NCI-H510A (cell line): ENCODE measurements around the gene PLCB2.
A peak's percentile ranks its signal among the peaks of the same experiment; 100 is the strongest.

ENCODE experiments used
- DNase-seq: peaks from one replicate; lab custom pipeline; 2025; lab: John Stamatoyannopoulos, UW

PLCB2 gene

DNA sequence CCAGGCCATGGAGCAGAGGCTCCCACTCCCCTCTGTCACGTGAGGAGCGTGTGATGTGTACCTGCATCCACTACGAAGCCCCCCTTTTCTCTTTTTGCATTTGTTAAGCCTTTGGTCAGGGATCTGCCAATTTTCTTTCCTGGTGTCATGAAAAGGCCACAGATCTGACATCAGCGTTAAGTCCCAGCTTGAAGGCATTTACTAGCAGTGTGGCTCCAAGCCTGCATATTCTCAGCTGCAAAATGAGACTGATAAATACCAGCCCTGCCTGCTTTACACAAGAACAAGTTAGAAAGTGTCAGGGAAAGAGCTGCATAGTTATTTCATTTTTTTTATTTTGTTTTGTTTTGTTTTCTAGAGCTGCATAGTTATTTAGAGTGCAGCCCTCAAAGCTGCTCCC, 22.6 kb downstream of the PLCB2 start:
- DNase-seq = no peak

DNA sequence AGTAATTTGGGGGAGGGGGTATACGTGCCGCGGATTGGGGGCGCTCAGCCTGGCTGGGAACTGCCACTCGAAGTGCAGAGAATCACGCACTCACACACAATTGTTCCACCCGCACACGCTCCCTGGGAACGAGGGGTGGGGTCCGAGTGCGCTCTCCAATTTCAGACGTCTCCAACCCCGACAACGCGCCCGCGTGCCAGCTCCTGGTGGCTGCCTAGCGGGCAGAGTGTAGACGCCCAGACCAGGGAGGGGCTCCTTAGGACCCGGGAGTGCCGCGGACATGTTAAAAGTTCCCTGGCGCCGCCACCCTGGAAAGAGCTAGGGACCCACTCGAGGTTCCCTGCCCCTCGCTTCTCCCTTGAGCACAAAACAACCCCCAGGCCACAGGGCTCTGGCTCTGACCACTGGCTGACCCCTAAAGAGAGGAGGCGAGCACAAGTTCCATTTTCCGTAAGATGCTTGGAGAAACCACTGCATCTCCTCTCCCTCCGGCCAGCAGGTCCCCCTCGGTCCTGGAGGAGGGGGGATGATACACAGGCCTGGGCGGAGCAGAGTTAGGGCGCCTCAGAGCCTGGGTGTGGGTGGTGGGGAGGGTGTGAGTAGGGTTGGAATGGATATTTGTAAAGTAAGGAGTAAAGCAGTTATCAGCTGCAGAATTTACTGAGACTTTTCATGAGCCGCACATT, 24.0 kb downstream of the PLCB2 start:
- DNase-seq = no peak

DNA sequence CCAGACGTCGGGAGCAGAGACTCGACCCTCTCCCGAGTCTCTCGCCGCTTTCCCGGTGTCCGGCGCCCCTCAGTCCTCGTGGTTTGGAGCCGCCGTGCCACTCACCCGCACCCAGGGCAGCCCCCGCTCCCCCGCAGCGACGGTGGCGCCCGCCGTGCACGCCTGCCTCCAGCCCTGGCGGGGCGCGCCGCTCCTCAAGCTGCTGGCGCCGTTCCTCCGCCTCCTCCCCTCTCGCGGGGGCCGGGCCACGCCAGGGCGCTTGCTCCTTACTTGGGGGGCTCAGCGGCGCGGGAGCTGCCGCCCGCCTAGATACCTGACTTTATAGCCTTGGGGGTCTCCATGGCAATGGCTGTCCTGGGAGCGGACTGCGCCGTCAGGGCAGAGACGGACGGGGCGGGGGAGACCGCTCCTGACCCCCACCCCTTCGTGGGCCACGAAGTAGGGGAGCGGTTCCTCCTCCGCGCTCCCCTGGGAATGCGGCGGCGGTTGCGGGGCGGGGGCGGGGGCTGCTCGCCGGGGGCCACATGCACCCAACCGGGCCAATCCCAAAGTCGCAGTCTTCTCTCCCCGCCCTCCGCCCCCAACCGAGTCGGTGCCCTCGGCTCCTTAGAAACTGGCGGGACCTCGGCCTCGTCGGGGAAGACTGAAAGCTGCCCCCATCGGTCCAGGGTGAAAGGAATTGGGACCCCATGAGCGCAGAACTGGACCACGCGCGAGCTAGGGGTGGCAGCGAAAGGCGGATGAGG, 24.7 kb downstream of the PLCB2 start, which contains the start of gene ANKRD63:
Gene ANKRD63 (minus strand): TSS at position 196 of the 746 bp plus-strand sequence. CDS start 478 bp downstream, outside the sequence.
- no peak for DNase-seq

DNA sequence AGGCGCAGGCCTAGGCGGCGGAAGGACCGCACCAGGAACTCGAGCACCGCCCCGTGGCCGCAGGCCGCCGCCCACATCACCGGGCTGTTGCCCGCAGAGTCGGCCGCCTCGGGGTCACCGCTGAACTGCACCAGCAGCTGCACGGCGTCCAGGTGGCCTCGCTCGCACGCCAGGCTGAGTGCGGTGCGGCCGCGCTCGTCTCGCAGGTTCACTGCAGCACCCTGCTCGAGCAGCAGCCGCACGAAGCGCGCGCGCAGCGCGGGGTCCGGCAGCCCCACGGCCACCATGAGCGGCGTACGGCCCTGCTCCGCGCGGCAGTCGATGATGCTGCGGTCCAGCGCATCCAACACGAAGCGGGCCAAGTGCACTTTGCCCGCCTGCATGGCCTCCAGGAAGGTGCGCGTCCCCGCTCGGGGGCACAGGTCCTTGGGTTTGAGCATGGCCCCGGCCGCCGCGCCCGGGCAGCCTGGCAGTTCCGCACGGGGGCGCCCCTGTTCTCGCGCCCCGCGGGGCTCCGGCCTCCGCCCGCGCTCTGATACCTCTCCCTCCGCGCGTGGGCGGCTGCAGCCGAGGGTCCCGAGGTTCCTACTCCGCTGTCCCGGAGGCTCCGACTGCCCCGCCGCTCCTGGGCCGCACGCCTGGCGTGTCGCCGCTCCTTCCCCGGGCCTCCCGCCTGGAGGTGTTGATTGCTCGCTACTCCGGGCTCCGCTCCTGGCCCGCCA, 25.4 kb downstream of the PLCB2 start:
- DNase-seq = peak; percentile 30

DNA sequence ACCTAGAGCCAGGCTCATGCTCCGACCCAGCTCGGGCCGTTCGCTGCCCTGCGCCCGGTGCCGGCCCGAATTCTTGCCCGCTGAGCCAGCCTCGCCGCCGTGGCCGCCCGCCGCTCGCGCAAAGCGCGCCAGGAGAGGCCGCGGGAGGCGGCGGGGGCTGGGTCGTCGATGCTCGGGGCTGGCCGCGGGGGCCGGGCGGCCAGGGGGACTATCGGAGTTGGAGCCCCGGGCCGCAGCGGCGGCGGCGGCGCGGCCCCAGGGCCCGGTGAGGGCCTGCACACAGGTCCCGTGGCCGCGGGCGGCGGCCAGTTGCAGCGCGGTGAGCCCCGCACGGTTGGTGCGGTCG, 26.0 kb downstream of the PLCB2 start:
- DNase-seq = no peak

DNA sequence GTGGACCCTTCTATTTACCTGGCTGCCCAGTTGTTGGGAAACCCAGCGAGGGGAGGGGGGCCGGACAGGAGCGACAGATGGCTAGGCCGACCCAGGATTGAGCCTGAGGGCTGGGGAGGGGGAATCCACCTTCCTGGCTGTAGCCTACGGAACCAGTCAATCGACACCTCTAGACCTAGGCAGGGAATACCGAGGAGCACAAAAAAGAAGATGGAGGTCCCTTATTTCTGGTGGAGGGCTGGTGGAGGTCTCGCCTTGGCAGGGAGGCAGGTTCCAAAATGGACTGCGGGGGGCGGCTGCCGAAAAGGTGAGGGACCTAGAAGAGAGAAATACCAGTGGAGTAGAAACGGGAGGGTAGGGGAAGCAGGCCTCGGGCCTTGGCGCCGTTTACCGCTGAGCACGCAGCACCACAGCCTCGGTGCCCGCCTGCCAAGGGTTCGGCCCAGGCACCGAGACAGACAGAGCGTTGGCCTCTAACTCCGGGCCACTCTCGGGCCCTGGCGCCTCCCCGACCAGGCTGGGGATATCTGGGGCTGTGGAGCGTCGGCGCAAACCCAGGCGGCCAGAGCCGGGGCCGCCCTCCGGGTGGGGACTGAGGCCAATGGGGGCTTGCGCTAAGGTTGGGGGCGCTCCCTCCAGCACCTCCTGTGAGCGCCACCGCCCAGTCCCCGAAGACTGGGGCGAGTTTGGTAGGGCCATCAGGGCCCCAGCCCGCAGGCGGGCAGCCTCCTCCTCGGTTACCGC, 26.5 kb downstream of the PLCB2 start:
- DNase-seq = no peak

DNA sequence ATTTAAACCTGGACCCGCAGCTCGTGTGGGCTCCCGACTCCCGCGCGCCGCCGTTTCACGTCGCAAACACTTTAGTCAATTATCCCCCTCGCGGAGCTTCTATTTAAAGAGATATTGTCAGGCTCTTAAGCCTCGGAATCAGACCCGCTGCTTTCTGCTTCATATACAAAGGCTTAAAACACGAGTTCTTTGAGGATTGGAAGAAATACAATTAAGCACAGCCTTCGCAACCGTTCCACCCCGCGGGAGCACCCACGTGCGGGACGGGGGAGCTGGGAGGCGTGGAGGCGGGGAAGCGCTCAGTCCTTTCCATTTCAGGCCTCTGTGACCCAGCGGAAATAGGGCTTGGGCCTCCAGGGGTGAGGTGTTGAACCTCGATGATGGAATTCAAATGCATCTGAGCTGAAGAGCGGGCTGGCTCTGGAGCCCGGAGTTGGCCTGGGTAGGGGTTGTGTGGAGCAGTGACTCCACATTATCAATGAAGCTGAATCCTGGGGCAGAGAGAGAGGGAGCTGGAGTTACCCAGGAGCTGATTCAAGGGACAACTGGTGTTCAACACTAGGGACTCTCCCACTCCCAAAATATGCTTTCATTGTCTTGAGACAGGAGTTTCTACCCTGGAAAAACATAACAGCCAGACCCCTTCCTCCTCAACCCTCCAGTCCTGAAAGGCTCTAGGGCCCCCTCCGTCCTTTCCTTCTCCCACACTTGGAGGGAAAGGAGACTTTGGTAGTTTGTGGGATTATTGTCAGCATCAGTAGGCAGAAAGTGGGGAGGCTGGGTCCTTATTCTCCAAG, 27.3 kb downstream of the PLCB2 start:
- no peak for DNase-seq

DNA sequence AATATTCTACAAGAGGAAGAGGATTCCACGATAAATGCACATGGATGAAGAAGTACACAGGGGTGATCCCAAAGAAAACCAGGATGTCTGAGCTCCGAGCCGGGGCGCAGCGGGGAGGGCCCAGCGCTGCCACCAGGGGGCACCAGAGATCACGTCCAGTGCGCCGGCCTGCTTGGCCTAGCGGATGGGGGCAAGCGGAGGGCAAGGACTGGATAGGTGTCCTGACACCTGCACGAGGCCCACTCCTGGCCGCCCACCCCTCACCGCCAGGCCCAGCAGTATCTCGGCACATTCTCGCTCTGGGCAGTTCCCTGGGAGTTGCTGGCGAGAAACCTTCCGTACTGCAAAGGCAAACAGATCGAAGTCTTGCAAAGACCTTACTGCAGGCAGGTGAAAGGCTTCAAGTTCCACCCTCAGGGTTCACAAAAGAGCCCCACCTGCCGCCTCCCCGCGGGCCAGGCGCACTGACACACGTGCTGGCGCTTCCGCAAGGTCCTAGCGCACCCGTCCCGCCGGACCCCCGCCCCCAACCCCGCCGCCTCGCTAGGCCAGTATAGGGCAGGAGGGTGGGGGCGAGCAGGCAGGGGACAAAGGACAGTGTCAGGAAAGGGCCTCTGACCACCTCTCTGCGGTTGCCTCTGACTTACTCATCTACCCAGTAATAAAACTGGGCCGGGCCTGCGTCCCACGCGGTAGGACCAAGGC, 28.1 kb downstream of the PLCB2 start:
- DNase-seq = no peak

DNA sequence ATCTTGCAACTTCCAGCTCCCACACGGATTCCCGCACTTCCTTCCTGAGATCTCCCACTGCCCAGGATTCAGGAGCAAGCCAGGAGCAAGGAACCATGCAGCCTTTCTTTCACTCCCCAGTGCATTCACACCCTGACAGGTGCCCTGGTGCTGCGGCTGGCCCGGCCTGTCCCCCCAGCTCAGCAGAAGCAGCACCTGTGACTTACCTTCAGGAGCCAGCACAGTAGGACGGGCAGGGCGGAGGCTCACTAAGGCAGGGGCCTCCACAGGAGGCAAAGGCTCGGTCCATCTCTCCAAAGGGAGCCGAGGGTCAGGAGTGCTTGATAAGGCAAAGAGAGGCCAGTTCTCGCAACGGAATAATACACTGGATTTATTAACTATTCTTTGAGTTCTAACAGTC, 29.7 kb downstream of the PLCB2 start:
- no peak for DNase-seq

DNA sequence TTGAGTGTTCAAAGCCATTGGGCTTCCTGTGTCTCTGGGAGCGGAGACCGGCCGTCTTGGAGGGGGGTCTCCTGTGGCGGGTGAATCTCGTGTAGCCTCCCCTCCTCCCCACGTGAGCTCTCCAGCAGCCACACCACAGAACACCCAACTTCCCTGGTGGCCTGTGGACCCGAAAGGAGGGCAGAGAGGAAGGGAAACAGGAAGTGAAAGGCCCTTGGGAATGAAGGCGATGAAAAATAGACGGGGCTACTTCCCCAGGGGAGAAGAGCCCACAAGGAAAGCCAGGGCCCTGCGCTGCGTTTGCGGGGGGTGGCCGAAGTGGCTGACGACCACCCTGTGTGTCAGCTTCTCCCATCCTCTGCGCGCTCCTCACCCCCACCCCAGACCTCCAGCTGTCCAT, 30.3 kb downstream of the PLCB2 start:
- no peak for DNase-seq

DNA sequence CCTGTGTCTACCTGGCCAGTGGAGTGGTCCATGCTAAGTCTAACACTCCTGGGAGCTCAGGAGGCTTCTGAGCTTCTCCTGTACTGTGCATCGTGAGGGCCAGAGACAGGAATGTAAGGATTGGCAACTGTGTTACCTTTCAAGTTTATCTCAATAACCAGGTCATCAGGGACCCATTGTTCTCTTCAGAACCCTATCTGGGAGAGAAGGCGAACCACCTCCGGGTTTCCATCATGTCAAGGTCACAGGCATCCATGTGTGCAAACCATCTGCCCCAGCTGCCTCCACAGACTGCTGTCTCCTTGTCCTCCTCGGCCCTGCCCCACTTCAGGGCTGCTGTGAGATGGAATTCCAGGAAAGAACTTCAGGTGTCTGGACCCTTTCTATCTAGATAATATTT, 30.8 kb downstream of the PLCB2 start:
- no peak for DNase-seq

DNA sequence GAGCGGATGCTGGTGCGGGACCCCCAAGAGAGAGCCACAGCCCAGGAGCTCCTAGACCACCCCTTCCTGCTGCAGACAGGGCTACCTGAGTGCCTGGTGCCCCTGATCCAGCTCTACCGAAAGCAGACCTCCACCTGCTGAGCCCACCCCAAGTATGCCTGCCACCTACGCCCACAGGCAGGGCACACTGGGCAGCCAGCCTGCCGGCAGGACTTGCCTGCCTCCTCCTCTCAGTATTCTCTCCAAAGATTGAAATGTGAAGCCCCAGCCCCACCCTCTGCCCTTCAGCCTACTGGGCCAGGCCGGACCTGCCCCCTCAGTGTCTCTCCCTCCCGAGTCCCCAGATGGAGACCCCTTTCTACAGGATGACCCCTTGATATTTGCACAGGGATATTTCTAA, 31.8 kb downstream of the PLCB2 start:
- DNase-seq = no peak

DNA sequence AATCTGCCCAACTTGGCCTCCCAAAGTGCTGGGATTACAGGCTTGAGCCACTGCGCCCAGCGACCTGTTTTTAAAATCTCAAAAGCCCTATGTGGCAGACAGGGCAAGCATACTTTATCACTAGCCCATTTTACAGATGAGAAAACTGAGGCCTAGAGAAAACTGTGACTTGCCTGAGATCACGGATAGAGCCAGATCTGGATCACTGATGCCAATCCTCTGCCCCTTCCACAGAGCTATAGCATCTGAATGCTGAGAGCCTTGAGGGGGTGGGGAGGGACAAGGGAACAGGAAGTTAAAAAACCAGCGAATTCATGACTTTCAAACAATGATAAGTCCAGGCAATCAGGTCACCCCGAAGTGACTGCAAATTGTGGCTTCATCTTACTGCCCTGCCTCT, 32.2 kb downstream of the PLCB2 start:
- no peak for DNase-seq

DNA sequence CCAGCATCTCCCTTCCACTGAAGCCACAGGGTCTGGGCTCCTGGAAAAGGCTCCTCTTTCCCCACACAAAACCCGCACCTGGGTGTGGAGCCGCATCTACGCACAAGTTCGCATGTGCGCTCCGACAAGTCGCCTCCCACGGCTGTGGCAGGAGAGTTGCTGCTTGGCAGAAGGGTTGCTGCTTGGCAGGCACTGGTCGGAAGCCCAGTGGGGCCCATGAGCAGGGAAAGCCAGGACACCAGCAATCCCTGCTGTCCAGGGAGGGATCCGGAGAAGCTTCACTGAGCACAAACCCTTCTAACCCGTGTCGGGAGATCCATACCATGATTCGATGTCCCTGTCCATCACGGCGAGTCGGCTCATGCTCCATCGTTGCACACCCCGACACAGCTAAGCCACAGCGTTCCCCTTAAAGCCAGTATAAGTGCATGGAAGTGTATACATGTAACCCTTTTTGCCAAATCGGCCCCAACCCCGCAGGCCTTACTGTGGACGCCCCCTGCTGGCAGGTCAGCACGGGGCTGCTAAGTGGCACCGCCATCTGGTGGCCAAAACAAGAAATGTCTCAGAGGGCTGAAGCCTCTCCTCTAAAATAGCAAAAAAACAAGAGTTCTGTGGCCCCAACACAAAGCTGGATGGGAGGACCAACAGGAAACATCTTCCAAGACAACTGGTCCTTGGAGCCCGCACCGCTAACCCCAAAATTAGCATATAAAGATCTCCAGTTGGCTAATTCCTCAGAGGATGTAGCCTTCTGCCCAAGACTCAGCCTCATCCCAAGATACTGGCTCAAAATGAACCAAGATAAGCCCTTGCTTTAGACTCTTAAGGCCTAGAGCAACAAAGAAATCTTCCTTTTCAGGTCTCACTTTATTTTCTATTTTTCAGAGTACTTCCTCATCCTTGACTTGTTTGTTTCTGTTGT, 33.1 kb downstream of the PLCB2 start:
- peak; percentile 28 for DNase-seq

DNA sequence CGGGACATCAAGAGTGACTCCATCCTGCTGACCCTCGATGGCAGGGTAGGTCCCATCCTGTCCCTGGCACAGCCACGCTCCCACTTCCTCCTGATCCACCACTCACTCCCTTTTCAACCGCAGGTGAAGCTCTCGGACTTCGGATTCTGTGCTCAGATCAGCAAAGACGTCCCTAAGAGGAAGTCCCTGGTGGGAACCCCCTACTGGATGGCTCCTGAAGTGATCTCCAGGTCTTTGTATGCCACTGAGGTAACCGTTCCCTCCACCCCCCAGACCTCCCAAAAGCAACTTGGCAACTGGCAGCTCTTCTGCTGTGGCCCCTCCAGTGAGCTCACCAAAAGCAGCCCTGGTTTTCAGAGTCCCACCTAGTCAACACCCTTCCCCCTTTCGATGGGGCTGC, 34.3 kb downstream of the PLCB2 start:
- DNase-seq = no peak

DNA sequence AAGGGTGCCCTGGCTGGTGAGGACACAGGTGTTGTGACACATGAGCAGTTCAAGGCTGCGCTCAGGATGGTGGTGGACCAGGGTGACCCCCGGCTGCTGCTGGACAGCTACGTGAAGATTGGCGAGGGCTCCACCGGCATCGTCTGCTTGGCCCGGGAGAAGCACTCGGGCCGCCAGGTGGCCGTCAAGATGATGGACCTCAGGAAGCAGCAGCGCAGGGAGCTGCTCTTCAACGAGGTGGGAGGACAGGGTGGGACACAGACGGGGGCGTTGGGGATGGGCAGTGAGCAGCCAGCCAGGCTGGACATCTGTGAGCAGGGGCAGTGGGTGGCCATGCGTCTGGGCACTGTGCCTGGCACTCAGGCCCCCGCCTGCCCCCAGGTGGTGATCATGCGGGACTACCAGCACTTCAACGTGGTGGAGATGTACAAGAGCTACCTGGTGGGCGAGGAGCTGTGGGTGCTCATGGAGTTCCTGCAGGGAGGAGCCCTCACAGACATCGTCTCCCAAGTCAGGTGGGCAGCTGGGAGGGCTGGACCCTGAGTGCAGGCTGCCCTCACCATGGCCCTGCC, 35.2 kb downstream of the PLCB2 start:
- DNase-seq = no peak

DNA sequence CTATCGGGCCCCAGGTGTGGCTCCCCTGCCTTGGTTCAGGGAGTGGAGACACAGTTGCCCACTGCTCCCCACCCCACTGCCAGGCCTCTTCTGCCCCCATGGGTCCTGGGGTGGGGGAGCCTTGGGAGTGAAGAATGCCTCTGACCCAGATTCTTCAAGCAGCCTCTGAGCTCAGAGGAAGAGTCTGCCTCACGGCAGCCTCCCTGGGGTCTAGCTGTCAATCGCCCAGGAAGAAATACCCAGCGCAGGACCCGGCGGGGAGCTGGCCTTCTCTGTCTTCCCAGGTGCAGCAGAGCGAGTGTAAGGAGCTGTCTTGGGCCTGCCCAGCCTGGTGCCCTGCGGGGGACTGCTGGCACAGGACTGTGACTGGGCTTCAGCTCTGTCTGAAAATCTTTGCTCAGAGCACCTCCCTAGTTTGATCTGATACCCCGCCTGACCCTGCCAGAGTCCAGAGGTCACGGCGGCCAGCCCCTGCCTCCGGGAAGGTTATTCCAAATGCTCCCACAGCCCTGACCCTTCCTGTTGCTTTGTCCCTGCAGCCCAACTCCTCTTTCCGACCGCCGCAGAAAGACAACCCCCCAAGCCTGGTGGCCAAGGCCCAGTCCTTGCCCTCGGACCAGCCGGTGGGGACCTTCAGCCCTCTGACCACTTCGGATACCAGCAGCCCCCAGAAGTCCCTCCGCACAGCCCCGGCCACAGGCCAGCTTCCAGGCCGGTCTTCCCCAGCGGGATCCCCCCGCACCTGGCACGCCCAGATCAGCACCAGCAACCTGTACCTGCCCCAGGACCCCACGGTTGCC, 35.9 kb downstream of the PLCB2 start:
- no peak for DNase-seq

DNA sequence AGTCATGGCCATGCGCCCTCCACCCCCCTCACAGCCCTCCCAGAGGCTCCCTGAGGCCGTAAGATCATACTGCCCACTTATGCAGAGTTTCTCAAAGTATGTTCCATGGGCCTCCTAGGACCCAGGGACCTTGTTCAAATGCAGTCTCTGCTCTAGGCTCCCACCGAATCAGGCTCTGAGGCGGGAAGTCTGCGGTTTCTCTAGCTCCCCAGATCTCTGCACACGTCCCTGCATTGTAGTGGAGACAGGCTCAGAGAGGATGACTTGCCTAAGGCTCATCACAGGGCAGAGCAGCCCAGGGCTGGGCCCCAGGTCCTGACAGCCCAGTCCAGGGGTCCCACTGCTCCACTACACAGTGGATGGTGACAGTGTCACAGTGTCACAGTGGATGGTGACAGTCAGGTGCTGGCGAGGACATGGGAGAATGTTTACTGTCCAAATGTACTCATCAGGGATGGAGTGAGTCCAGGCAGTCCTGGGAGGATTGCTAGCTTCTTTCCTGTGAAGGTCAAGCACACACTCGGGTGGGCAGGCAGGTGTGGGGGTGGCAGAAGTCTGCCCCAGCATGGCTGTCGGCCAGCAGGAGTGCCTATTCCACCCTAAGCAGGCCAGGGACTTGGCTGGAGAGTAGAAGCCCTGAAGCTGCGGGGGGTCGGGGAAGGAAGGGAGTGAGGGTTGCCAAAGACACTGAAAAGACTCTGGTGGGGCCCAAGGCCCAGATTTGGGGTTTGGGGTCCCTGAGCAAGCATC, 37.3 kb downstream of the PLCB2 start:
- no peak for DNase-seq
